GM03348 (cell line): ENCODE data around the gene SDHAF1.
"Not testable (repeated sequence)": the region's sequence is repeated elsewhere in the genome, so short reads cannot be mapped to it uniquely, and the experiment has no call there.

Source experiments
- DNase-seq: peaks from one replicate; pipeline ENCODE4 v3.0.0; 2012; ENCODE audit warnings: low spot score

Gene SDHAF1

DNA sequence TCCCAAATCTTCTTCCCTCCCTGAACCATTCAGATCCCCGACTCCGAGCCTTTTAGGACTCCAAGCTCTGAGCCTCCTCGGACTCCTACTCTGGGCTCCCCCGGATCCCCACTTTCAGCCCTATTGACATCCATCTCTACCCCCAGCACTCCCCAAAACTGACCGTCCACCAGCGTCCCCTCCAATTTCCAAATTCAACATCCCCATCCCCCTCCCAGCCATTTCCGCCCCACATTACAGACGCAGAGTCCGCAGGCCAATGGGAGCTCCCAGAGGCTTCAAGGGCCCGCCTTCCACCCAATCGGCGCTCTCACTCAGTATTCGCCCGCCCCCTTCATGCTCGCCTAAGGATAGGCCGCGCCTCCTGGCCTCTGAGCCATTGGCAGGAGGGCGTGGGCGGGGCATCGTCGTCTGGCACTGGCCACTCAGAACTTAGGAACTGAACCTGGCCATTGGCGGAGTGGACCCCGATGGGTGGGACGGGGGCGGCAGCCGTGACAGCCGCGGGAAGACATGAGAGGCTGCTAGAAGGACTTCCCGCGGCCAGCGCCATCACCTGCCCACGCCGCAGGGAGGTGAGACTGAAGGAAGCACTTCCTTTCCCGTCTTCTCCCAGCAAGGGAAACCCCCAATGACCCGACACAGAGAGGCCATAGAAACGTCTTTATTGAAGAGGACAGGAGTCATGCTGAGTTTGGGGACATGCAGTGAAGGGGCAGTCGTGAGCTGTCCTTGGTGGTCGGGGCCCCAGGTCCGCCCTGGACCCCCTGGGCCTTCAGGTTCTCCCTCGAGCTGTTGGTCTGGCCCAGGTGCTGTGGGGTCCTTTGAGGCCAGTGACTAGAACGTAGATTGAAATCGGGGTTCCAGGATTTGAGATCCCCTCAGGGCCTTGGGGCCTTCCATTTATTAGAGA is 19.3 kb downstream of the SDHAF1 start, which contains the start of gene ALKBH6:
TSS of gene ALKBH6 (minus strand) at position 202 of the 913 bp plus-strand sequence. CDS start 816 bp downstream, outside the sequence.
- DNase-seq = peak; percentile 98

DNA sequence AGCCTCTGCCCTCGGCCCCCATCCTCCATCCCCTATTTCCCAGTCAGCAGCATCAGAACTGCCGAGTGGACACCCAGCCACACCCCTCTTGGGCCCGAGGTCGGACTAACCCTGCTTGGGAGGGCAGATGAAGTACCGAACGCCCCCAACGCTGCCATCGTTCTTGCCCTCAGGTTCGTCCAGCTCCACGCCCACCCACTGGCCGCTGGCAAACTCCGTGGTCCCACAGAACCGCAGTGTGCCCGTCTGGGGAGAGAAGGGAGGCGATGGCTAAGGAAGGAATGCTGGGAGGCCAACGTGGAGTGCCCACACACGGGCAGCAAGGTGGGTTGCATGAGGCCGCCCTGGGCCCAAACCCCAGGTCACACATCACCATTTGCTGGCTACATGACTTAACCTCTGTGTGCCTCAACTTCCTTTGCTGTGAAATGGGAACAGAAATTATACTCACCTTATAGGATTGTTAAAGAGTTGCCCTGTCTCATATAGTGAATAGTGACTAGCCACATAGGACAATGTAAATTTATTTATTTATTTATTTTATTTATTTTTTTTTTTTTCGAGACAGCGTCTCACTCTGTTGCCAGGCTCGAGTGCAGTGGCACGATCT is 24.2 kb downstream of the SDHAF1 start:
- no peak for DNase-seq

DNA sequence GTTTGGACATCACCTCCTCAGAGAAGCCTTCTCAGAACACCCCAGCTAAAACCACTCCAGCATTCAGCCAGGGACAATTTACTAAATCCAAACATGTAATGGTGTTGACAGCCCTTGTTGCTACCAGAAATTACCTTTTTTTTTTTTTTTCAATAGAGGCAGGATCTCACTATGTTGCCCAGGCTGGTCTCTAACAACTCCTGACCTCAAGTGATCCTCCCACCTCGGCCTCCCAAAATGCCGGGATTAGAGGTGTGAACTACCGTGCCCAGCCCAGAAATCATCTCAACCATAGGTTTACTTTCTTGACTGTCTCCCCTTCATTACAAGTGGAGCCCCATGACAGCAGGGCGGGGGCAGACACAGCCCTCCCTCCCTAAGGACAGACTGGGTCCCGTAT is 28.4 kb downstream of the SDHAF1 start:
- no peak for DNase-seq

DNA sequence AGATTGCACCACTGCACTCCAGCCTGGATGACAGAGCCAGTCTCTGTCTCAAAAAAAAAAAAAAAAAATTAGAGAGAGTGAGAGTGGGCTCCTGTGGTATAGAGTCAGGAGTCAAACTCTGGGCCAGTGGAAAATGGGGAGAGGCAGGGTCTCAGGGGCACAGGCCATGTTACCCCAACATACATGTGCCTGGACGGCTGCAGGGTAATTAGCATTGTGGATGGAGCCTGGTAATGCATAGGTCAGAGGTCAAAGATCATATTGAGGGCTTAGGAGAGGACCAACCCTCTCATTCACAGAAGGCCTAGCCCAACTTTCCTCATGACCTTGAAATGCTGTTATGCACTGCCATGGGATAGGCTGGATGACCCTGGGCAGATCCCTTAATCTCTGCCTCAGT is 30.6 kb downstream of the SDHAF1 start:
- DNase-seq = no peak

DNA sequence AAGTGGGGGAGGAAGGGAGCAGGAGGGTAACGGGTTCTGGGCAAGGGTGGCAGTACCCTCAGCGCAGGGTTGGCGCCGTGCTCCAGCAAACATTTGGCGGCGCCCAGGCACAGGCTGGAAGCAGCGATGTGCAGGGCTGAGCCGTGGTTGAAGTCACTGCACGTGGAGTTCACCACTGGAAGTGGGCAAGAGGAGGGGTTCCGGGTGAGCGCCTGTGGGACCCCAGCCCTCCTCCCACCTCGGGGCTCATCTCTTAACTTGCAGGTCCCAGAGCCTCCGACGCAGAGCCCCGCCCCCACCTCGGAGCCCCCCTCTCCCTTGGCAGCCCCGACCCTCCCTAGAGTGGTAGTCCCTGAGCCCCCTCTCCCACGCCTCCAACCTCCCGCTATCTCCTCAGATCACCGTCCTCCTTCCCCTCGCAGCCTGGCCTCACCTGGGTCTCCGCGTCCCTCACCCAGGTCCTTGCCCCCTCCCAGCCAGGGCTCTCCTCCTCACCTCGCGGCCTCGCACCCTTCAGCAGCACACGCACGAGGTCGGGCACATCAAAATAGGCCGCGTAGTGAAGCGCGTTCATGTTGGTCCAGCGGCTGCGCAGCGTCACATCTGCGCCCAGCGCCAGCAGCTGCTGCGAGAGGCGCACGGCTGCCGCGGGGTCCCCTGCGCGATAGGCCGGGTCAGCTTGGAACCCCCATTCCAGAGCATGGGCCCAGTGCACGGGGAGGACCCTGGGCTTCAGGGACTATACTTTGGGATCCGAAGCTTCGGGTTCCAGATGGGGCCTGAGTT is 31.3 kb downstream of the SDHAF1 start:
- no peak for DNase-seq

DNA sequence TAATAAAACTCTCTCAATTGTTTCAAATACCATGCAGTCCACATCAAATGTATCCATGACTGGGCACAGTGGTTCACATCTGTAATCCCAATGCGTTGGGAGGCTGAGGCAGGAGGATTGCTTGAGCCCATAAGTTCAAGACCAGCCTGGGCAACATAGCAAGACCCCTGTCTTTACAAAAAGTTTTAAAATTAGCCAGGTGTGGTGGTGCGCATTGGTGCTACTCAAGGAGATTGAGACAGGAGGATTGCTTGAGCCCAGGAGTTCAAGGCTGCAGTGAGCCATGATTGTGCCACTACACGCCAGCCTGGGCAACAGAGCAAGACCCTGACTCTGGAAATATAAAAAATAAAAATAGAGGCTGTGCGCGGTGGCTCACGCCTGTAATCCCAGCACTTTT is 32.7 kb downstream of the SDHAF1 start:
- no peak for DNase-seq

DNA sequence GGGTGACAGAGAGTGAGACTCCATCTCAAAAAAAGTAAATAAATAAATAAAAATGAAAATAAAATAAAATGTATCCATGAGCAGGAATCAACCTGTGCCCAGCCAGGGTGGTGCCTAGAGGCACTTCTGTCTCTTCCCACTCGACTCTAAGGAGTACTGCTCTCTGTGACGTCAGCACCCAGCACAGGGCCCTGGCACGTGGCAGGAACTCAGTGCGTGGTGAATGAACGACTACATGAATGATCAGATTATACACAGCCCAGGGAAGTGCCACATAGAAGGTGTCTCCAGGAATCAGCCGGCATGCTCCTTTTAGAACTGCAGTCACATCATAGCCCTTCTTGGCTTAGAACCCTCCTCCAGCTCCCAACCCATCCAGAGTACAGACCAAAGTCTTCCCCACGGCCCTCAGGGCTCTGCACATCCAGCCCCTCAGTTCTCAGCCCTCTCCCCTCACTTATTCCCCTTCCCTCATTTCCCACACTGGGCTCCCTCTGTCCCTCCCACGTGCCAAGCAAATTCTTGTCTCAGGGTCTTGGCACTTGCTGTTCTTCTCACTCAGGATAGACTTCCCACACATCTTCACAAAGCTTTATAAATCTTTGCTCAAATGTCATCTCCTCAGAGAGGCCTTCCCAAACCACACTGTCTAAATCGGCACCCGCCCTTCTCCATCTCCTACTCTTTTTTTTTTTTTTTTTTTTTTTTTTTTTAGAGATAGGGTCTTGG is 33.5 kb downstream of the SDHAF1 start:
- DNase-seq = no peak

DNA sequence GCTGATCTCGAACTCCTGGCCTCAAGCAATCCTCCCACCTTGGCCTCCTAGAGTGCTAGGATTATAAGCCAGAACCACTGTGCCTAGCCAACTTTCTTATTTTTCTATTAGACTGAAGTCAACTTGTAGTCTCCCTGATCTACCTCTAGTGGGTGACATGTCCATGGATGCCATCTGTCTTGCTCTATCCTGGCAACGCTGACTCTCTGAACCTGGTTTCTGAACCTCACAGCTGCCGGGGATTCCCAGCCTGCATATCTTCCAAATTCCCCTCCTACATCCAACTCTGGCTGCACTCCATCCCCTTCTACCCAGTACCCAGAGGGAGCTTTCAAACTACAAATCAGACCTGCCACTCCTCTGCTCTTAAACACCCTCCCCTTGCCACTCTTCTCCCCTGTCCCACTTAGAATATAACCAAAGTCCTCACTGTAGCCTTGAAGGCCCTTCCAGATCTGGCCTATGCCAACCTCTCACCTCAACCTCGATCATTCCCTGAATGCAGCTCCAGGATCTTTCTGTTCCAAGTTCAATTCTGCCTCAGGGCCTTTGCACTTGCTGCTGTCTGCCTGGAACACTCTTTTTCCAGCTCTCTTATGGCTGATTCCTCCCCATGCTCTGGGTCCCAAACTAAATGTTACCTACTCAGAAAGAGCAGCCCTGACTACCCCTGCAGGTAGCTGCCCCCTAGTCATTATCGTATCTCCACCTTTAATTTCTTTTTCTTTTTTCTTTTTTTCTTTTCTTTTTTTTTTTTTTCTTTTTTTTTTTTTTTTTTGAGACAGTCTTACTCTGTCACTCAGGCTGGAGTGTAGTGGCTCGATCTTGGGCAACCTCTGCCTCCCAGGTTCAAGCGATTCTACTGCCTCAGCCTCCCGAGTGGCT is 35.5 kb downstream of the SDHAF1 start:
- peak; percentile 35 for DNase-seq

DNA sequence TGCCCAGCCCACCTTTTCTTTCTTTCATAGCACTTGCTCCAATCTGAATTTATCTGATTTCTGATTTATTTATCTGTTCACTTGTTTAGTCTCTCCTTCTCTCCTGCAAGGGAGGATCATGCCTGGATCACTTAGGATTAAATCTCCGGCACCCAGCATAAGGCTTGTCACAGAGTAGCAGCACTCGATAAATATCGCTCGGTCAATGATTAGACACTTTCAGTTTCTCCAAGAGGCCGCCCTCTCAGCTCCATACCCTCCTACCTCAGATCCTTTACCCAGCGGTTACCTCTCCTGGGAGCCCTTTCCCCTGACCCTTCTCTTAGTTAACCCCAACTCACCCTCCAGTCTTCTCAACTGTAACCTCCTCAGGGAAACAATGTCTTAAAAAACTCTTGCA is 36.3 kb downstream of the SDHAF1 start:
- DNase-seq = no peak

DNA sequence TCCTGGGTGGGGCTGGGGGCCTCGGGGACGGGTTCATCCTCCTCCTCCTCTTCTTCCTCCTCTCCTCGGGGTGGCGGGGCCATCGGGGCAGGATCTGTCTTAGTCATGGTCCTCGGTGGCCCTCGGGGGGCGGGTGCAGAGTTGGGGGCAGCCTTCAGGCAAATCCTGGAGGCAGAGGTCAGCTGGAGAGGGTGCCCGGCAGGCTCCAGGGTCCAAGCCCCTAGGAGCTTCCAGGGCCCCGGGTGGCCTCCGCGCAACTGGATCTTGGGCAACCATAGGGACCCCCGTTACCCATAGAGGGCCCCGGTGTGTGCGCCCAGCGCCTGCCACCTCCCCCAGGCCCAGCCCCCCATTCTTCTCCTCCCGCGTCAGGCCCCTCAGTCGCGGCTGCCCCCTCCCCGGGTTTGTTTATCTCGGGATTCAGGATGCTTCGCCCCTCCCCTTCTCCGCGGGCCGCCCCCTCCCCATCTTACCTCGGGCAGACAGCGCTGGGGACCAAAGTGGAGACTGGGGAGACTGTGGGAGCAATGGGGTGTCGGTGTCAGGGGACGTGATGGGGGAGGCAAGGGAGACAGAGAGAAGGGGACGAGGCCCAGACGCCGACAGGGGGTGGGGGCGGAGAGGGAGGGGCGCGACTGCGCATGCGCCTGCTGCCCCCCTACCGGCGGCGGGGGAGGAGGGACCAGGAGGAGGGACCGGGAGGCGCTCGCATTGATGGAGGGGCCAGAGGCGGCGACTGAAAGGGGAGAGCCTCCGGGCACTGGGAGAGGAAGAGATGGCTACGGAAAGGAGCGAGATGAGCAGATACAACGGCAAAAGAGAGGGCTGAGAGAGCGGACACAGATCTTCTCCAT is 37.5 kb downstream of the SDHAF1 start, which contains the start of gene CLIP3:
TSS of gene CLIP3 (minus strand) at position 623 of the 854 bp plus-strand sequence. CDS start at position 107, 516 bp downstream.
- peak; percentile 100 for DNase-seq

DNA sequence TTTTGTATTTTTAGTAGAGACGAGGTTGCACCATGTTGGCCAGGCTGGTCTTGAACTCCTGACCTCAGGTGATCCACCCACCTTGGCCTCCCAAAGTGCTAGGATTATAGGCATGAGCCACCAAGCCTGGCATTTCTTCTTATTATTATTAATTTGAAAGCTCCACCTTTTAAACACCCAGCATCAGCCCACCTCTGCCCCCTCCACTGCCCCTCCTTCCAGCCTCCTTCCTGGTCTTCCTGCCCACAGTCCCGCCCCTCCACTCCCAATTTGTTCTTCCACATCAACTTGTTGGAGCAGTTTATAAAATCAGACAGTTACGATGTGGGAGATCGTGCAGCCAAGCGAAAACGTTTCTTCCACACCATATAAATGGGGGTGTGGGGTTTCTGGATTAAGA is 45.5 kb downstream of the SDHAF1 start:
- DNase-seq = no peak

DNA sequence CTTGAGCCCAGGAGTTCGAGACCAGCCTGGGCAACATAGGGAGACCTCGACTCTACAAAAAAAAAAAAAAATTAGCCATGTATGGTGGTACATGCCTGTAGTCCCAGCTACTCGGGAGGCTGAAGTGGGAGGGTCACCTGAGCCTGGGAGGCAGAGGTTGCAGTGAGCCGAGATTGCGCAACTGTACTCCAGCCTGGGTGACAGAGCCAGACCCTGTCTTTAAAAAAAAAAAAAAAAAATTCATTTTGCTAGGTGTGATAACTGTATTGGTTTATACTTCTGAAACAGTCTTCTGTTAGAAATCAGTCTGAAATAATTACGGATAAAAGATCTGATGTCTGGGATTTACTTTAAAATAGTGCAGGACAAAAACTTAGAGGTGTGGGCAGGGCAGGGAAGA is 46.1 kb downstream of the SDHAF1 start:
- DNase-seq = not testable (repeated sequence)

DNA sequence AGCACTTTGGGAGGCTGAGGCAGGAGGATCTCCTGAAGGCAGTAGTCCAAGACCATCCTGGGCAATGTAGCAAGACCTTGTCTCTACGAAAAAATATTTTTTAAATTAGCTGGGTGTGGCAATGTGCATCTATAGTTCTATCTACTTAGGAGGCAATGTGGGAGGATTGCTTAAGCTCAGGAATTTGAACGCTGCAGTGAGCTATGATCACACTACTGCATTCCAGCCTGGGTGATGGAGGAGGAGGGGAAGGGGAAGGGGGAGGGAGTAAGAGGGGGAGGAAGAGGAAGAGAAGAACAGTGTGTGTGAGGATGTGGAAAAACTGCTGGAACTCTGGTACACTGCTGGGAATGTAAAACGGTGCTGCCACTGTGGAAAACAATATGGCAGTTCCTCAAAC is 46.8 kb downstream of the SDHAF1 start:
- peak; percentile 74 for DNase-seq

DNA sequence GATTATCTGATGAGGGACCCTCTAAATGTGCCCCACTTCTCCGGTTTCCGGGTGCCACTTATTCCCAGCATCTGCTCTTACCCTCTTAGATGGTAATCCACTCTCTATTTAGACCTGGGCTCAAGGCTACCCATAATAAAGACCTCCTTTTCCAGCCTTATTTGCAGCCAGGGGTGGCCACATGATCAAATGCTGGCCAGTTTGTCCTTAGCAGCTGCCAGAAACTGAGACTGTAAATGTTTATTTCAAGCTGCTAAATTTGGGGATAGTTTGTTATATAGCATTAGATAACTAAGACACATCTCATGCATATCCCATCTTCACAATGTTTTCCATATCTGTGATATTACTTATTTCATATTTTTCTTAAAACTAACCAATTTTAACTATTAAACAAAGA is 49.0 kb downstream of the SDHAF1 start:
- DNase-seq = no peak
